HG03097 (cell line): ENCODE data around the gene ADGRG4.

Source experiments
- ATAC-seq: cut with Tn5 transposase; IDR thresholded peaks from one replicate; pipeline ENCODE4 v1.9.1; 2021; ENCODE audit not compliant: unreplicated experiment, low FRiP score

ADGRG4 gene

DNA sequence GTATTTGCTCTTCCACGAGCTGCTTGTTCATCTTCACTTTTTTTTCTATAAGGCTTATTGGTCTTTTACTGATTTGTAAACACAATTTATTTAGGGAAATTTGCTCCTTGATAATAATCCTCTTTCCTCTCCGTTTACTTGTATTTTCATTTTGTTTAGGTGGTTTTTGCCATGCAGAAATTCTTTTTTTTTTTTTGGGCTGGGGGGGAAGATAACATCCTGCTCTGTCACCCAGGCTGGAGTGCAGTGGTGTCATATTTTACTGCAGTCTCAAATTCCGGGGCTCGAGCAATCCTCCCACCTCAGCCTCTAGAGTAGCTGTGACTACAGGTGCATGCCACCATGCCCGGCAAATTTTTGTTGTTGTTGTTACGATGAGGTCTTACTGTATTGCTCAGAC lies 155.4 kb downstream of the ADGRG4 start:
- ATAC-seq = no peak

DNA sequence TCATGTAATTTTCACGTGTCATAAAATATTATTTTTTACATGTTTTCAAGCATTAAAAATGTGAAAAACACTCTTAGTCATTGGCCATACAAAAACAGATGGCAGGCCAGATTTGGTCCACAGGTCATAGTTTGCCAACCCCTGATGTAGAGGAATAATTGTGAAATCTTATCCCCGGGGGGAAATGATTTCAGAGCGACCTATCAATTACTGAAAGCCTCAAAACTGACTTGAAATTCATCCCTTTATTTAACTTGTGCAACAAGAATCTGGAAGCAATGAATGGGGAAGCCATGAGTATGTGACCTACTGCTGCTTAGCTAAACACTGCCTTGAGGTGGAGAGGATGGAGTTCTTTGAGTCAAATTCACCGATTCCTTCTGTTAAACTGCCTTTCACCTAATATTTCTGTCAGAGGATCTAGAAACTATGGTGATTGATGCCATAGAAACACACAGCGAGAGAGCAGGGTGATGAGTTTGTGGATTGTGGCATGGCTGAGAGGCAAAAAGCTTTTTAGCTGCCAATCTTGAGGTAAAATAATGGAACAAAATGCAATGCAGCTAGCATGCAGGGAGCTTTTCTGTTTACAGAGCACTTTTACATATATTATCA lies 156.6 kb downstream of the ADGRG4 start:
- no peak for ATAC-seq

DNA sequence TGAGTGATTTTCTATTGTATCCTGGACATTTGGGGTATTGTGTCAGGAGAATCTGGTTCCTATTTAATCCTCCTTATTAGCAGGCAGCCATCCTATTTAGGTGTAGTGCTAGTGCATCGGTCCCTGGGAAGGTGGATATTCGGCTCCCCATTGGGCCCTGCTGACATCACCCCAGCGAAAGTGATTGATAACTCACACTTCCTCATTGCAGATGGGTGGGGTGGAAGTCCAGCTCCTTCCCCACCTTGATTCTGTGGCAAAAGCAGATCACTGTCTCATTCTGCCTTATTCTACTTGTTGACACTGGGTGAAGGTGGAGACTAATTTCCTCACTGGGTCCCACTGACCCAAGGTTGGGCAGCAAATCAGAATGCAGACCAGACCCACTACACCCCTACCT lies 163.8 kb downstream of the ADGRG4 start:
- ATAC-seq = no peak
